ENCODE results near the gene LRIG1.
A peak's percentile ranks its signal among the peaks of the same experiment; 100 is the strongest.

LRIG1 gene

GRCh38 chr3:66472313-66473134 lies 28.3 kb downstream of the LRIG1 start:
- DNase-seq (ENCODE audit: low spot score) (peak; percentile 36), FAIRE-seq (no peak)

GRCh38 chr3:66470956-66471686 lies 29.7 kb downstream of the LRIG1 start:
- no peak for DNase-seq (ENCODE audit: low spot score)
- FAIRE-seq = no peak

- FAIRE-seq (no peak), DNase-seq (ENCODE audit: low spot score) (no peak)
Measured at GRCh38 chr3:66470285-66470684, 30.5 kb downstream of the LRIG1 start.

- FAIRE-seq = no peak
Measured at GRCh38 chr3:66469220-66469640, 31.6 kb downstream of the LRIG1 start.

GRCh38 chr3:66467996-66468735 lies 32.7 kb downstream of the LRIG1 start:
- FAIRE-seq = no peak
- DNase-seq (ENCODE audit: low spot score) = no peak

More at GRCh38 chr3:66469220-66469640, 31.6 kb downstream of the LRIG1 start:
- DNase-seq (ENCODE audit: low spot score) = no peak

- FAIRE-seq (no peak), DNase-seq (ENCODE audit: low spot score) (no peak)
Measured at GRCh38 chr3:66466606-66467270, 34.1 kb downstream of the LRIG1 start.

GRCh38 chr3:66465587-66465986 lies 35.2 kb downstream of the LRIG1 start:
- DNase-seq (ENCODE audit: low spot score) (no peak), FAIRE-seq (no peak)

- FAIRE-seq (no peak), DNase-seq (ENCODE audit: low spot score) (no peak)
Measured at GRCh38 chr3:66465034-66465433, 35.8 kb downstream of the LRIG1 start.

GRCh38 chr3:66464512-66464894 lies 36.3 kb downstream of the LRIG1 start:
- DNase-seq (ENCODE audit: low spot score) (no peak), FAIRE-seq (no peak)

GRCh38 chr3:66463730-66464511 lies 36.9 kb downstream of the LRIG1 start:
- FAIRE-seq (no peak), DNase-seq (ENCODE audit: low spot score) (no peak)

GRCh38 chr3:66463054-66463631 lies 37.7 kb downstream of the LRIG1 start:
- FAIRE-seq (no peak), DNase-seq (ENCODE audit: low spot score) (no peak)

GRCh38 chr3:66457252-66457651 lies 43.6 kb downstream of the LRIG1 start:
- FAIRE-seq = no peak
- DNase-seq (ENCODE audit: low spot score) = no peak

- no peak for FAIRE-seq
- no peak for DNase-seq (ENCODE audit: low spot score)
Measured at GRCh38 chr3:66456711-66457173, 44.1 kb downstream of the LRIG1 start.

- no peak for FAIRE-seq
- DNase-seq (ENCODE audit: low spot score) = no peak
Measured at GRCh38 chr3:66454464-66454859, 46.4 kb downstream of the LRIG1 start.

- no peak for FAIRE-seq
- no peak for DNase-seq (ENCODE audit: low spot score)
Measured at GRCh38 chr3:66453651-66454463, 47.0 kb downstream of the LRIG1 start.

GRCh38 chr3:66452303-66453011 lies 48.4 kb downstream of the LRIG1 start:
- DNase-seq (ENCODE audit: low spot score) = no peak
- FAIRE-seq = no peak

GRCh38 chr3:66451766-66452165 lies 49.1 kb downstream of the LRIG1 start:
- DNase-seq (ENCODE audit: low spot score) = no peak
- FAIRE-seq = no peak

- no peak for FAIRE-seq
- DNase-seq (ENCODE audit: low spot score) = no peak
Measured at GRCh38 chr3:66450390-66451022, 50.3 kb downstream of the LRIG1 start.
